HL-60 (cell line): ENCODE data around the gene SLC30A1.

Experiments
- DNase-seq, 2 experiments: peaks; one replicate each; pipeline ENCODE4 v3.0.0-alpha.2; 2010 to 2020; ENCODE audit warnings: low read depth in 1 of 2, low spot score in 1 of 2
- H3K27ac ChIP-seq: fragments of 250-450 bp; sonication (Bioruptor Pico); replicated peaks from 2 replicates; pipeline ENCODE4 v1.5.1; 2020; ENCODE audit warnings: mild to moderate bottlenecking, moderate library complexity
- H3K27me3 ChIP-seq: fragments of 250-450 bp; sonication (Bioruptor Pico); 2 replicates; pipeline ENCODE4 v1.5.1; 2021; ENCODE audit warnings: mild to moderate bottlenecking, moderate library complexity; ENCODE audit not compliant: insufficient read depth, poor library complexity, severe bottlenecking
- H3K4me3 ChIP-seq: replicated peaks from 2 replicates; pipeline ENCODE4 v1.5.1; 2011; ENCODE audit warnings: mild to moderate bottlenecking, control low read depth, low read length; ENCODE audit not compliant: insufficient read depth
- GABPA ChIP-seq: IDR thresholded peaks from 2 replicates; pipeline ENCODE4 v1.6.1; 2012; ENCODE audit warnings: low read depth
- POLR2AphosphoS5 ChIP-seq: IDR thresholded peaks from 2 replicates; pipeline ENCODE4 v1.6.1; 2012; ENCODE audit warnings: low read depth
- SPI1 ChIP-seq: IDR thresholded peaks from 2 replicates; pipeline ENCODE4 v1.6.1; 2012; ENCODE audit warnings: low read depth, mild to moderate bottlenecking, borderline replicate concordance
- TF ChIP-seq, protein P1 (sequence below): IDR thresholded peaks from 2 replicates; pipeline ENCODE4 v1.6.1; 2012; ENCODE audit warnings: low read depth; ENCODE audit not compliant: insufficient replicate concordance
- TF ChIP-seq, protein P2 (sequence below): IDR thresholded peaks from one replicate; pipeline ENCODE4 v1.5.1; 2011; ENCODE audit warnings: low read length, control low read depth, inconsistent platforms; ENCODE audit not compliant: insufficient read depth

SLC30A1 gene

GRCh38 chr1:211619033-211619996 lies 40.4 kb upstream of the SLC30A1 start:
- TF ChIP-seq SPI1, result no peak
- TF ChIP-seq, protein P1, sequence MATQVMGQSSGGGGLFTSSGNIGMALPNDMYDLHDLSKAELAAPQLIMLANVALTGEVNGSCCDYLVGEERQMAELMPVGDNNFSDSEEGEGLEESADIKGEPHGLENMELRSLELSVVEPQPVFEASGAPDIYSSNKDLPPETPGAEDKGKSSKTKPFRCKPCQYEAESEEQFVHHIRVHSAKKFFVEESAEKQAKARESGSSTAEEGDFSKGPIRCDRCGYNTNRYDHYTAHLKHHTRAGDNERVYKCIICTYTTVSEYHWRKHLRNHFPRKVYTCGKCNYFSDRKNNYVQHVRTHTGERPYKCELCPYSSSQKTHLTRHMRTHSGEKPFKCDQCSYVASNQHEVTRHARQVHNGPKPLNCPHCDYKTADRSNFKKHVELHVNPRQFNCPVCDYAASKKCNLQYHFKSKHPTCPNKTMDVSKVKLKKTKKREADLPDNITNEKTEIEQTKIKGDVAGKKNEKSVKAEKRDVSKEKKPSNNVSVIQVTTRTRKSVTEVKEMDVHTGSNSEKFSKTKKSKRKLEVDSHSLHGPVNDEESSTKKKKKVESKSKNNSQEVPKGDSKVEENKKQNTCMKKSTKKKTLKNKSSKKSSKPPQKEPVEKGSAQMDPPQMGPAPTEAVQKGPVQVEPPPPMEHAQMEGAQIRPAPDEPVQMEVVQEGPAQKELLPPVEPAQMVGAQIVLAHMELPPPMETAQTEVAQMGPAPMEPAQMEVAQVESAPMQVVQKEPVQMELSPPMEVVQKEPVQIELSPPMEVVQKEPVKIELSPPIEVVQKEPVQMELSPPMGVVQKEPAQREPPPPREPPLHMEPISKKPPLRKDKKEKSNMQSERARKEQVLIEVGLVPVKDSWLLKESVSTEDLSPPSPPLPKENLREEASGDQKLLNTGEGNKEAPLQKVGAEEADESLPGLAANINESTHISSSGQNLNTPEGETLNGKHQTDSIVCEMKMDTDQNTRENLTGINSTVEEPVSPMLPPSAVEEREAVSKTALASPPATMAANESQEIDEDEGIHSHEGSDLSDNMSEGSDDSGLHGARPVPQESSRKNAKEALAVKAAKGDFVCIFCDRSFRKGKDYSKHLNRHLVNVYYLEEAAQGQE, result no peak
- TF ChIP-seq POLR2AphosphoS5, result no peak
- TF ChIP-seq, protein P2, sequence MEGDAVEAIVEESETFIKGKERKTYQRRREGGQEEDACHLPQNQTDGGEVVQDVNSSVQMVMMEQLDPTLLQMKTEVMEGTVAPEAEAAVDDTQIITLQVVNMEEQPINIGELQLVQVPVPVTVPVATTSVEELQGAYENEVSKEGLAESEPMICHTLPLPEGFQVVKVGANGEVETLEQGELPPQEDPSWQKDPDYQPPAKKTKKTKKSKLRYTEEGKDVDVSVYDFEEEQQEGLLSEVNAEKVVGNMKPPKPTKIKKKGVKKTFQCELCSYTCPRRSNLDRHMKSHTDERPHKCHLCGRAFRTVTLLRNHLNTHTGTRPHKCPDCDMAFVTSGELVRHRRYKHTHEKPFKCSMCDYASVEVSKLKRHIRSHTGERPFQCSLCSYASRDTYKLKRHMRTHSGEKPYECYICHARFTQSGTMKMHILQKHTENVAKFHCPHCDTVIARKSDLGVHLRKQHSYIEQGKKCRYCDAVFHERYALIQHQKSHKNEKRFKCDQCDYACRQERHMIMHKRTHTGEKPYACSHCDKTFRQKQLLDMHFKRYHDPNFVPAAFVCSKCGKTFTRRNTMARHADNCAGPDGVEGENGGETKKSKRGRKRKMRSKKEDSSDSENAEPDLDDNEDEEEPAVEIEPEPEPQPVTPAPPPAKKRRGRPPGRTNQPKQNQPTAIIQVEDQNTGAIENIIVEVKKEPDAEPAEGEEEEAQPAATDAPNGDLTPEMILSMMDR, result no peak
- TF ChIP-seq GABPA, result no peak
- no peak overlapping the region for H3K27ac ChIP-seq
- H3K27me3 ChIP-seq, result no peaks in the 10 kb centered on the region
- H3K4me3 ChIP-seq, result no peak overlapping the region
- no peak for DNase-seq

DNA sequence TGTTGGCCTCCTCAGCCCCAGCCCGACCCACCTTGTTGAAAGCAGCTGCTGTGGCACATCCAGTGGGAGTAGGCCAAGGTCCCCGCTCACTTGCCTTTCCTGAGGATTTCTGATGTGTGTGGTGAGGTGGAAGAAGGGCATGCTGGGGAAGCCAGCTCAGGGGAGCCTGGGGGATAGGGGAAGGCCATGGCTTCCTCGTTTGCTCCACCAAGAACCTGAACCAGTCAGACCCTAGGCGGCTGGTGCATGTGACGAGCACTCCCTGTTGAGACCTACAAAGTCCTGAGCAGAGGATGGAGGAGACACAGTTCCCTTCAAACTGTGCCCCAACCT lies 38.0 kb upstream of the SLC30A1 start:
- no peak overlapping the region for H3K27ac ChIP-seq
- no peak overlapping the region for H3K4me3 ChIP-seq
- no peaks in the 10 kb centered on the region for H3K27me3 ChIP-seq
- no peak for DNase-seq
- TF ChIP-seq, protein P1, result no peak
- no peak for TF ChIP-seq SPI1
- TF ChIP-seq, protein P2, result no peak

DNA sequence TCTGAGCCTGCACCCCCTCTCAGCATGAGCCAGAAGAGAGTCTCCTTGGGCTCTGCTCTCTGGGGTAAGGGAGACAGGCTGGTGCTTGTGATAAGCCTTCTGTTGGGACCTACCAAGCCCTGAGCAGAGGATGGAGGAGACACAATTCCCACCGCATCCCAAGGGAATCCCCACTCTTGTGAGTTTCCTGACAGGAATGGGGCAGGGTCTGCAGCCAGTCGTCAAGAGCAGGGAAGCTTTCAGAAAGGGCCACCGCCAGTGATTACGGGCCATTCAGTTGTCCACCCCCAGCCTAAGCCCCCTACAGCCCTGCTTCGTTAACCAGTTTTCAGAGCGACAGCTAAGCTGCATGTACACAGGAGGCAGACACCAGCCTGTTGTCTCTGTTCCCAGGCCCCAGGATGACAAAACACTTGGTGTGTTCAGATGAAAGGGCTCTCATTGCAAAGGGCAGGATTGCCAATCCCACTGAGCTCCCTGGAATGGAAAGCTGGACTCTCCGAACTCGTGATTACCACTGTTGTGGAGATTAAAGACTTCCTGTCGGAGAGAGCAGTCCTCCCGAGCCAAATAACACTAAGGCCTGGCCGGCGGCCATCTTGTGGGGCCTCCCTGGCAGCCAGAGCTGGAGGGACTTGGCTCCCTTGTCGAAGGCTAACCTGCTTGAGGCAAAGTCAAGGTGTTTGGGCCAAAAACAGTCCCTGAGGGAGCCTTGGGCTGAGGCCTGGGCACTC lies 37.4 kb upstream of the SLC30A1 start:
- DNase-seq, result no peak
- Histone ChIP-seq H3K27ac (no peak overlapping the region), H3K27me3 (no peaks in the 10 kb centered on the region), H3K4me3 (no peak overlapping the region)
- TF ChIP-seq, protein P1, result no peak
- TF ChIP-seq GABPA, result no peak
- TF ChIP-seq, protein P2, result no peak
- no peak for TF ChIP-seq POLR2AphosphoS5
- TF ChIP-seq SPI1, result no peak
